ENCODE results near the gene IST1.

The IST1 gene

DNA sequence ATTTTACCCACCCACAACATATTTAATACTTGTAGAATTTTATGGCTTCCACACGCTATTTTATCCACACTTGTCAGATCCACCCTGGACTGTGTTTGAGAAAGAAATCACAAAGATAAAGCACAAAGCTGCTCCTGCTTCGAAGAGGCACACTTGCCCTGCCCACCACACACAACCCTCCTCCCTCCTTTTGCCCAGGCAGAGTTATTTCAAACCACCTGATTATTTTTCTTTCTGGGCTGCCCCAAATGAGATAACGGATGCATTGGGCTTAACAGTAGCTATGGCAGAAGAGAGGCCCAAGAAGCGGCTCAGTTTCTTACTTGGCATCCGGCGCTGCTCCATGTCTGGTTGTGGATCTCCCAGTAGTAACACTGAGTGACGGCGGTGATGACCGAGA, 77.7 kb downstream of the IST1 start:
- H3K36me3 ChIP-seq (ENCODE audit: control insufficient read depth in 2 of 2, insufficient read depth in 2 of 2, low read length in 2 of 2), result no peaks in the 10 kb centered on the region
- H3K27ac ChIP-seq (ENCODE audit: low read depth in 2 of 2, low read length in 2 of 2), result no peak overlapping the region
- H3K9ac ChIP-seq (ENCODE audit: low read depth in 1 of 2, low read length in 2 of 2), result no peak overlapping the region
- no peaks in the 10 kb centered on the region for H3K4me1 ChIP-seq (ENCODE audit: control insufficient read depth in 2 of 2, insufficient read depth in 2 of 2, low read length in 2 of 2)
- H3K9me3 ChIP-seq (ENCODE audit: control insufficient read depth in 2 of 2, low read length in 2 of 2), result no peaks in the 10 kb centered on the region
- H3K4me3 ChIP-seq (ENCODE audit: low read length in 2 of 2), result no peak overlapping the region
- no peaks in the 10 kb centered on the region for H3K27me3 ChIP-seq (ENCODE audit: control insufficient read depth in 2 of 2, insufficient read depth in 2 of 2, low read length in 2 of 2)

- H3K4me3 ChIP-seq (ENCODE audit: low read length in 2 of 2), result no peak overlapping the region
- H3K9ac ChIP-seq (ENCODE audit: low read depth in 1 of 2, low read length in 2 of 2), result no peak overlapping the region
- H3K4me1 ChIP-seq (ENCODE audit: control insufficient read depth in 2 of 2, insufficient read depth in 2 of 2, low read length in 2 of 2), result no peaks in the 10 kb centered on the region
- H3K27me3 ChIP-seq (ENCODE audit: control insufficient read depth in 2 of 2, insufficient read depth in 2 of 2, low read length in 2 of 2), result no peaks in the 10 kb centered on the region
- H3K27ac ChIP-seq (ENCODE audit: low read depth in 2 of 2, low read length in 2 of 2), result no peak overlapping the region
- no peaks in the 10 kb centered on the region for H3K36me3 ChIP-seq (ENCODE audit: control insufficient read depth in 2 of 2, insufficient read depth in 2 of 2, low read length in 2 of 2)
- H3K9me3 ChIP-seq (ENCODE audit: control insufficient read depth in 2 of 2, low read length in 2 of 2), result no peaks in the 10 kb centered on the region
These were observed 78.9 kb downstream of the IST1 start for GRCh38 chr16:71974068-71974818.

Measured in mucosa of rectum (tissue), 2 donors.